GM12878 (cell line): ENCODE data around the gene NUMB. TPM values are rescaled to one million over a fixed set of nuclear protein-coding genes. Genes with fewer than 3 reads are reported as not detected.

ENCODE experiments used
- ATAC-seq: fragments of 200-7000 bp; cut with Tn5 transposase; 3 replicates; pipeline ENCODE4 v1.9.1; 2020; ENCODE audit warnings: mild to moderate bottlenecking, moderate library complexity
- BruUV-seq: library from RNA; stranded (reverse); fragments of 400-500 nt; replicated peaks from 2 replicates; lab custom pipeline; 2021; lab: Mats Ljungman, UMichigan
- CTCF ChIA-PET: fragments of 300-600 bp; sonication (Branson Sonifier 250); formaldehyde crosslinking; extraction: SDS; loops from one replicate; lab custom pipeline; 2021; ENCODE audit warnings: inconsistent platforms; lab: Yijun Ruan, JAX
- POLR2A ChIA-PET: fragments of 350-600 bp; formaldehyde crosslinking; extraction: SDS; loops from one replicate; lab custom pipeline; 2021; ENCODE audit warnings: inconsistent platforms; lab: Charles Lee
- RAD21 ChIA-PET: fragments of 300-600 bp; sonication (Branson Sonifier 250); formaldehyde crosslinking; loops from one replicate; lab custom pipeline; 2023; ENCODE audit warnings: antibody characterized with exemption; ENCODE audit not compliant: unreplicated experiment; lab: Charles Lee
- SMC1A ChIA-PET: fragments of 300-600 bp; sonication (Branson Sonifier 250); formaldehyde crosslinking; loops from one replicate; lab custom pipeline; 2023; ENCODE audit not compliant: unreplicated experiment, uncharacterized antibody; lab: Charles Lee
- DNase-seq: peaks from one replicate; pipeline ENCODE4 v3.0.0-alpha.2; 2011; ENCODE audit warnings: low read depth, low spot score
- FAIRE-seq: peaks from 3 replicates; lab custom pipeline; 2011; peaks lifted over from hg19 to GRCh38; lab: Jason Lieb, UNC
- H2AFZ ChIP-seq: 2 replicates; pipeline ENCODE4 v1.6.0; 2011; ENCODE audit warnings: low read depth, low read length, control low read depth; ENCODE audit not compliant: control insufficient read depth
- H3K27ac ChIP-seq: 2 replicates; pipeline ENCODE4 v1.5.1; 2011; ENCODE audit warnings: control low read depth; ENCODE audit not compliant: control insufficient read depth, insufficient read depth
- H3K27me3 ChIP-seq, 2 experiments: replicated peaks in 1 of 2; 2 replicates each; pipeline versions ENCODE4 v1.6.0 to v1.6.1; 2011; ENCODE audit warnings: low read length in 1 of 2; ENCODE audit not compliant: control insufficient read depth in 2 of 2, insufficient read depth in 2 of 2
- H3K36me3 ChIP-seq, 2 experiments: 2 replicates each; pipeline ENCODE4 v1.5.1; 2011; ENCODE audit warnings: low read length in 1 of 2; ENCODE audit not compliant: control insufficient read depth in 2 of 2, insufficient read depth in 2 of 2
- H3K4me1 ChIP-seq: 2 replicates; pipeline ENCODE4 v1.6.1; 2011; ENCODE audit warnings: mild to moderate bottlenecking, low read length, moderate library complexity, mixed read lengths; ENCODE audit not compliant: control insufficient read depth, insufficient read depth
- H3K4me2 ChIP-seq: 2 replicates; pipeline ENCODE4 v1.6.0; 2011; ENCODE audit warnings: control low read depth; ENCODE audit not compliant: control insufficient read depth, insufficient read depth
- H3K4me3 ChIP-seq: fragments of 200-600 bp; sonication (generic); 2 replicates; pipeline ENCODE4 v1.5.1; 2016
- H3K79me2 ChIP-seq: 2 replicates; pipeline ENCODE4 v1.6.0; 2011; ENCODE audit warnings: low read length; ENCODE audit not compliant: control insufficient read depth, insufficient read depth
- H3K9ac ChIP-seq: 2 replicates; pipeline ENCODE4 v1.8.0; 2011; ENCODE audit warnings: low read length, control low read depth, mixed read lengths; ENCODE audit not compliant: control insufficient read depth, insufficient read depth
- H3K9me3 ChIP-seq: replicated peaks from 3 replicates; pipeline ENCODE4 v1.5.1; 2011; ENCODE audit warnings: mild to moderate bottlenecking, low read length; ENCODE audit not compliant: control insufficient read depth, insufficient read depth
- H4K20me1 ChIP-seq: 2 replicates; pipeline ENCODE4 v1.6.0; 2011; ENCODE audit not compliant: control insufficient read depth, insufficient read depth
- CREM ChIP-seq: IDR thresholded peaks from 2 replicates; pipeline ENCODE4 v1.6.1; 2014; ENCODE audit warnings: antibody characterized with exemption, low read depth
- MYC ChIP-seq: IDR thresholded peaks from 2 replicates; pipeline ENCODE4 v1.6.1; 2011; ENCODE audit warnings: mild to moderate bottlenecking, low read length, moderate library complexity, inconsistent platforms; ENCODE audit not compliant: insufficient read depth, insufficient replicate concordance, insufficient read length, severe bottlenecking
- whole genome bisulfite sequencing: methylation state at CpG from one replicate; pipeline ENCODE4 v1.1.6; 2016; ENCODE audit warnings: low lambda C conversion rate; ENCODE audit not compliant: insufficient replicate concordance, insufficient coverage; ENCODE audit errors: missing lambda C conversion rate; 5-methylcytosine and 5-hydroxymethylcytosine counted together
- in situ Hi-C: fragments of 300-500 bp; cut with MboI; formaldehyde crosslinking; loops from 9 replicates; pipeline ENCODE4 v1.14.3; 2018; ENCODE audit warnings: mixed read lengths
- intact Hi-C: fragments of 100-400 bp; cut with micrococcal nuclease; formaldehyde crosslinking; loops from one replicate; pipeline ENCODE4 v1.14.2; 2022; ENCODE audit not compliant: unreplicated experiment
- polyA plus RNA-seq, 11 experiments: library from polyadenylated mRNA; depleted of rRNA in 4 of 11; unstranded in 6 of 11; stranded (reverse) in 5 of 11; fragments of >200 nt; fragmentation: Nextera tagmentation in 4 of 11; fragmentation: Illumina TruSeq in 1 of 11; extraction: Ambion mirVana in 4 of 11; extraction: Trizol in 1 of 11; gene quantifications; 1 replicate in 1 of 11; 2 replicates in 10 of 11; pipeline versions ENCODE4 v1.2.1 to v1.2.3, GENCODE V29; 2011 to 2016; ENCODE audit warnings: inconsistent platforms in 2 of 11, missing spikeins in 2 of 11, low read depth in 1 of 11
- total RNA-seq, 4 experiments: library from RNA; depleted of rRNA in 3 of 4; stranded (reverse); fragments of >200 nt in 3 of 4; fragmentation: Illumina TruSeq in 1 of 4; extraction: Trizol in 1 of 4; gene quantifications; 2 replicates each; pipeline versions ENCODE4 v1.2.1 to v1.2.3, GENCODE V29; 2013 to 2021
- TF ChIP-seq, protein P1 (sequence below): fragments of 450-650 bp; IDR thresholded peaks from 2 replicates; pipeline ENCODE4 v1.6.1; 2017; ENCODE audit warnings: mild to moderate bottlenecking, moderate library complexity
- TF ChIP-seq, protein P2 (sequence below): IDR thresholded peaks from 2 replicates; pipeline ENCODE4 v1.6.1; 2011; ENCODE audit warnings: low read depth, low read length, improper control_type of control experiment, borderline replicate concordance

NUMB gene
- total and polyA plus RNA-seq, 10 of the 15 experiments (the other 5 are each of a cell fraction or from before 2014, with no cell fraction given) = 22.0 to 147 (median 48.9) TPM

DNA sequence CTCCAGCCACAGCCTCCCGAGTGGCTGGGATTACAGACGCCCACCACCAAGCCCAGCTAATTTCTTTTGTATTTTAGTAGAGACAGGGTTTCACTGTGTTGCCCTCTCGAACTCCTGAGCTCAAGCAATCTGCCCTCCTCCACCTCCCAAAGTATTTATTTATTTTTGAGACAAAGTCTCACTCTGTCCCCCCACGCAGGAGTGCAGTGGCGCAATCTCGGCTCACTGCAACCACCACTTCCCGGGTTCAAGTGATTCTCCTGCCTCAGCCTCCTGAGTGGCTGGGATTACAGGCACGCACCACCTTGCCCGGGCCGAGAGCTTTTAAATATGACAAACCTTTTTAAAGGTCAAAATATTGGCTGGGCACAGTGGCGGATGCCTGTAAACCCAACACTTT lies 14.6 kb downstream of the NUMB start (continued):
- TF ChIP-seq, protein P1, sequence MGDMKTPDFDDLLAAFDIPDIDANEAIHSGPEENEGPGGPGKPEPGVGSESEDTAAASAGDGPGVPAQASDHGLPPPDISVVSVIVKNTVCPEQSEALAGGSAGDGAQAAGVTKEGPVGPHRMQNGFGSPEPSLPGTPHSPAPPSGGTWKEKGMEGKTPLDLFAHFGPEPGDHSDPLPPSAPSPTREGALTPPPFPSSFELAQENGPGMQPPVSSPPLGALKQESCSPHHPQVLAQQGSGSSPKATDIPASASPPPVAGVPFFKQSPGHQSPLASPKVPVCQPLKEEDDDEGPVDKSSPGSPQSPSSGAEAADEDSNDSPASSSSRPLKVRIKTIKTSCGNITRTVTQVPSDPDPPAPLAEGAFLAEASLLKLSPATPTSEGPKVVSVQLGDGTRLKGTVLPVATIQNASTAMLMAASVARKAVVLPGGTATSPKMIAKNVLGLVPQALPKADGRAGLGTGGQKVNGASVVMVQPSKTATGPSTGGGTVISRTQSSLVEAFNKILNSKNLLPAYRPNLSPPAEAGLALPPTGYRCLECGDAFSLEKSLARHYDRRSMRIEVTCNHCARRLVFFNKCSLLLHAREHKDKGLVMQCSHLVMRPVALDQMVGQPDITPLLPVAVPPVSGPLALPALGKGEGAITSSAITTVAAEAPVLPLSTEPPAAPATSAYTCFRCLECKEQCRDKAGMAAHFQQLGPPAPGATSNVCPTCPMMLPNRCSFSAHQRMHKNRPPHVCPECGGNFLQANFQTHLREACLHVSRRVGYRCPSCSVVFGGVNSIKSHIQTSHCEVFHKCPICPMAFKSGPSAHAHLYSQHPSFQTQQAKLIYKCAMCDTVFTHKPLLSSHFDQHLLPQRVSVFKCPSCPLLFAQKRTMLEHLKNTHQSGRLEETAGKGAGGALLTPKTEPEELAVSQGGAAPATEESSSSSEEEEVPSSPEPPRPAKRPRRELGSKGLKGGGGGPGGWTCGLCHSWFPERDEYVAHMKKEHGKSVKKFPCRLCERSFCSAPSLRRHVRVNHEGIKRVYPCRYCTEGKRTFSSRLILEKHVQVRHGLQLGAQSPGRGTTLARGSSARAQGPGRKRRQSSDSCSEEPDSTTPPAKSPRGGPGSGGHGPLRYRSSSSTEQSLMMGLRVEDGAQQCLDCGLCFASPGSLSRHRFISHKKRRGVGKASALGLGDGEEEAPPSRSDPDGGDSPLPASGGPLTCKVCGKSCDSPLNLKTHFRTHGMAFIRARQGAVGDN = no peak
- TF ChIP-seq, protein P2, sequence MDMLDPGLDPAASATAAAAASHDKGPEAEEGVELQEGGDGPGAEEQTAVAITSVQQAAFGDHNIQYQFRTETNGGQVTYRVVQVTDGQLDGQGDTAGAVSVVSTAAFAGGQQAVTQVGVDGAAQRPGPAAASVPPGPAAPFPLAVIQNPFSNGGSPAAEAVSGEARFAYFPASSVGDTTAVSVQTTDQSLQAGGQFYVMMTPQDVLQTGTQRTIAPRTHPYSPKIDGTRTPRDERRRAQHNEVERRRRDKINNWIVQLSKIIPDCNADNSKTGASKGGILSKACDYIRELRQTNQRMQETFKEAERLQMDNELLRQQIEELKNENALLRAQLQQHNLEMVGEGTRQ = no peak
- no peak for TF ChIP-seq MYC

DNA sequence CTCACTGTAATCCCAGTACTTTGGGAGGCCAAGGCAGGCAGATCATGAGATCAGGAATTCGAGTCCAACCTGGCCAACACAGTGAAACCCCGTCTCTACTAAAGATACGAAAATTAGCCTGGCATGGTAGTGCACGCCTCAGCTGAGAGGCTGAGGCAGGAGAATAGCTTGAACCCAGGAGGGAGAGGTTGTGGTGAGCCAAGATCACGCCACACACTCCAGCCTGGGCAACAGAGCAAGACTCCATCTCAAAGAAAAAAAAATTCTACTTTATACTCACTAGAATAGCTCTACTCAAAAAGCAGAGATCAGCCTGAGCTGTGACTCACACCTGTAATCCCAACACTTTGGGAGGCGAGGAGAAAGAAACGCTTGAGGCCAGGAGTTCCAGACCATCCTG lies 17.1 kb downstream of the NUMB start:
- H2AFZ ChIP-seq = no peak overlapping the region
- in situ Hi-C loops = no loop called here
- H3K4me2 ChIP-seq = no peak overlapping the region
- SMC1A ChIA-PET = interaction anchor here (0.8 to 2.3 kb wide), 9 partner anchors 9 to 152 kb away, joined by 3 to 12 read pairs (median 5); partner anchors contain the start of gene NUMB
- H3K79me2 ChIP-seq = peaks cover 11% of the 10 kb centered on the region
- no peak for ATAC-seq
- CTCF ChIA-PET = interaction anchor here (0.8 to 1.1 kb wide), 4 partner anchors 13 to 219 kb away, joined by 3 to 6 read pairs (median 4); no protein-coding TSS in a partner anchor
- no peak for TF ChIP-seq CREM
- peak; percentile 81 for FAIRE-seq
- H3K36me3 ChIP-seq = no peaks in the 10 kb centered on the region
- RAD21 ChIA-PET = interaction anchor here (0.6 to 1.3 kb wide), 7 partner anchors 10 to 383 kb away, joined by 3 to 5 read pairs (median 4); no protein-coding TSS in a partner anchor
- no peaks in the 10 kb centered on the region for H3K4me1 ChIP-seq
- no TSS peak for BruUV-seq
- H3K27me3 ChIP-seq = no peaks in the 10 kb centered on the region
- 70% methylated on average over 7 of the region's 7 CpGs for WGBS
- no peak for DNase-seq
- no peak overlapping the region for H3K4me3 ChIP-seq
- POLR2A ChIA-PET = interaction anchor here (0.5 to 1.1 kb wide), 9 partner anchors 8 to 337 kb away, joined by 3 to 7 read pairs (median 4); no protein-coding TSS in a partner anchor
- H3K9ac ChIP-seq = no peak overlapping the region
- intact Hi-C loops = no loop called here
- no peak overlapping the region for H3K27ac ChIP-seq
- no peaks in the 10 kb centered on the region for H4K20me1 ChIP-seq
- no peaks in the 10 kb centered on the region for H3K9me3 ChIP-seq
